Measurements from ENCODE around the gene APLN. TPM values are rescaled to one million over a fixed set of nuclear protein-coding genes. Genes with fewer than 3 reads are reported as not detected.

The APLN gene
- total RNA-seq, 1 donor from 2014 or later = 0.29 TPM

DNA sequence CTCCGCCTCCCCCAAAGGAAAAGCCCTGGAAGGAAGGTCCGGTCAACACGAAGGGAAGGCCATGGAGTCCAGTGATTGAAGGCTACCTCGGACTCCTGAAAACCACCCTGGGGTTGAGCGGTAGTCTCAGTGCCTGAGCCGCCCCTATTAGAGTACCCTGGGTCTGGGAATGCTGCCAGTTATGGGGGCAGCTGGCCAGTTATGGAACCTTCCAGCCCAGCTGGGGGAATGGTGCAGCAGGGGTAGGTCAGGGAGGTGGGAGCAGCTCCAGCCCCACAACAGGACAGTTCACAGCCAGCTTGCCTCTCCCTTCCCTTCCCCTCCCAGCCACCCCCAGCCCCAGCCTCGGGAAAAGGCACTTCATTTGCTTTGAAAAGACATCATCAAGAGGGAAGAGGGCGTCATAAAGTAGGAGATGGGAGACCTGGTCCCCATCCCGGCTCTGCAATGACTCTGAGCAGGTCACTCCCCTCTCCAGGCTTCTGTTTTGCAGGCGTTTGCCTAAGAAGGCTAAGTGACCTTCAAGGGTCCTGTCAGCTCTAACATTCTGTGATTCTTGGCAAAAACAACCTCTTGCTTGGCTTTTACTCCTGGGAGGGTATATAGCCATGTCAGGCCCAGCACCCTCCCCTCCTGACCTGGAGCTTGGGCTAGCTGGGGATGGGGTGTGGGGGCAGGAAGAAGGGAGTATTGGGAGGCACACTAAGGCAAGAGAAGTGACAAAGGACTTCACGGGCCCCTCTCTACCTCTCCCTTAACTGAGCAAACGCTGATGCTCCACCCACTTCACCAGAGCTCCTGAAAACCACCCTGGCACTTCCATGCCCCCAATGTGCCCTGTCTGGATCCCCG, 8.0 kb downstream of the APLN start:
- DNase-seq (ENCODE audit: low spot score in 2 of 2, unreplicated experiment in 2 of 2) = no peak
- no peaks in the 10 kb centered on the region for H3K36me3 Mint-ChIP-seq
- H3K4me1 Mint-ChIP-seq = no peaks in the 10 kb centered on the region
- no peak overlapping the region for H3K27ac Mint-ChIP-seq
- peaks cover 3% of the 10 kb centered on the region for H3K9me3 Mint-ChIP-seq
- TF ChIP-seq, protein P1, sequence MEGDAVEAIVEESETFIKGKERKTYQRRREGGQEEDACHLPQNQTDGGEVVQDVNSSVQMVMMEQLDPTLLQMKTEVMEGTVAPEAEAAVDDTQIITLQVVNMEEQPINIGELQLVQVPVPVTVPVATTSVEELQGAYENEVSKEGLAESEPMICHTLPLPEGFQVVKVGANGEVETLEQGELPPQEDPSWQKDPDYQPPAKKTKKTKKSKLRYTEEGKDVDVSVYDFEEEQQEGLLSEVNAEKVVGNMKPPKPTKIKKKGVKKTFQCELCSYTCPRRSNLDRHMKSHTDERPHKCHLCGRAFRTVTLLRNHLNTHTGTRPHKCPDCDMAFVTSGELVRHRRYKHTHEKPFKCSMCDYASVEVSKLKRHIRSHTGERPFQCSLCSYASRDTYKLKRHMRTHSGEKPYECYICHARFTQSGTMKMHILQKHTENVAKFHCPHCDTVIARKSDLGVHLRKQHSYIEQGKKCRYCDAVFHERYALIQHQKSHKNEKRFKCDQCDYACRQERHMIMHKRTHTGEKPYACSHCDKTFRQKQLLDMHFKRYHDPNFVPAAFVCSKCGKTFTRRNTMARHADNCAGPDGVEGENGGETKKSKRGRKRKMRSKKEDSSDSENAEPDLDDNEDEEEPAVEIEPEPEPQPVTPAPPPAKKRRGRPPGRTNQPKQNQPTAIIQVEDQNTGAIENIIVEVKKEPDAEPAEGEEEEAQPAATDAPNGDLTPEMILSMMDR (IDR thresholded peaks at IDR 0.05; ENCODE audit: unreplicated experiment) = no peak
- H3K4me3 Mint-ChIP-seq = no peak overlapping the region
- peaks cover 22% of the 10 kb centered on the region for H3K27me3 Mint-ChIP-seq (ENCODE audit: low read depth)

DNA sequence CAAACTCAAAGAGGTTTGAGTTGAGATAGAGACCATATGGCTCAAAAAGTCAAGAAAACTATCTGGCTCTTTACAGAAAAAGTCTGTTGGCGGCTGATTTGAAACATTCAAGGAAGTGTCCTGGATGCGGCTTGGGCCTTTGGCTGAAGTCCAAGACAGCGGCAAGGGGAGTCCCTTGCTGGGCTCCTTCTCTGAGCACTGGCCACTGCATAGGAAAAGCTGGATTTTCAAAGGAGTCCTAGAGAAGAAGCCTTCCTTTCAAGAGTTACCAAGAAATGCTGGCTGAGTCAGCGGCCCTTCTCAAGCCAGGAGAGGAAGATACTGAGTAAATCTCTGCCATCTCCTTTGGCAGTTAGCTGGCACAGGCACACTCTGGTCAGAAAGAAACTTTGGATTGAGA, 12.1 kb downstream of the APLN start:
- H3K27me3 Mint-ChIP-seq (ENCODE audit: low read depth) = no peaks in the 10 kb centered on the region
- no peak overlapping the region for H3K27ac Mint-ChIP-seq
- peaks cover 6% of the 10 kb centered on the region for H3K9me3 Mint-ChIP-seq
- no peaks in the 10 kb centered on the region for H3K36me3 Mint-ChIP-seq
- TF ChIP-seq, protein P1 (IDR thresholded peaks at IDR 0.05; ENCODE audit: unreplicated experiment) = no peak
- DNase-seq (ENCODE audit: low spot score in 2 of 2, unreplicated experiment in 2 of 2) = no peak
- no peak overlapping the region for H3K4me3 Mint-ChIP-seq
- H3K4me1 Mint-ChIP-seq = no peaks in the 10 kb centered on the region

DNA sequence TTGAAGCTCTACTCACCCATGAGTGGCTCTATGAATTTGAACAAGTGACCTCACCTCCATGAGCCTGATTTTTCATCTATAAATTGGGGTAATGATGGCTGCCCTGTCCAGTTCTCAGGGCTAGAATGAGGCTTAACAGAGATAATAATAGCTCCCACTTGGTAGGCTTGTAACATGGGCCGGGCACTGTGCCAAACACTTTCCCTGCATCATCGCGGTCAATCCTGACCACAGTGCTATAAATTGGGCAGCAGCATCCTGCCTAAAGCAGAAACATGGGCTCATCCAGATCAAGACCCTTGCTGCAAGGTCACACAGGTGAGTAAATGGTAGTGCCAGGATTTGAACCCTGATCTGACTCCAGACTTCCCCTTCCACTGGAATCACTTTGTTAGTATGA, 12.8 kb downstream of the APLN start:
- no peaks in the 10 kb centered on the region for H3K27me3 Mint-ChIP-seq (ENCODE audit: low read depth)
- H3K9me3 Mint-ChIP-seq = peaks cover 6% of the 10 kb centered on the region
- no peak for DNase-seq (ENCODE audit: low spot score in 2 of 2, unreplicated experiment in 2 of 2)
- no peaks in the 10 kb centered on the region for H3K36me3 Mint-ChIP-seq
- H3K4me3 Mint-ChIP-seq = no peak overlapping the region
- H3K27ac Mint-ChIP-seq = no peak overlapping the region
- H3K4me1 Mint-ChIP-seq = no peaks in the 10 kb centered on the region
- TF ChIP-seq, protein P1 (IDR thresholded peaks at IDR 0.05; ENCODE audit: unreplicated experiment) = no peak

DNA sequence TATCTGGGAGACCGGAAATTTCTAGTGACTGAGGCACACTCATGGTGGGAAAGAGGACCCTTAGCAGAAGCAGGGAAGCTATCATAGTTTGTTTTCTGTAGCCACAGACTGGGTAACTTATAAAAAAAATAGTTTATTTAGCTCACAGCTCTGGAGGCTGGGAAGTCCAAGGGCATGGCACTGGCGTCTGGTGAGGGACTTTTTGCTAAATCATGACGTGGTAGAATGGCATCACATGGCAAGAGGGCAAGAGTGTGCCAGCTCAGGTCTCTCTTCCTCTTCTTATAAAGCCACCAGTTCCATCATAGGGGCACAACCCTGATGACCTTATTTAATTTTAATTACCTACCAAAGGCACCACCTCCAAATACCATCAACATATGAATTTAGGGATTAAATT, 13.3 kb downstream of the APLN start:
- TF ChIP-seq, protein P1 (IDR thresholded peaks at IDR 0.05; ENCODE audit: unreplicated experiment) = no peak
- no peaks in the 10 kb centered on the region for H3K36me3 Mint-ChIP-seq
- no peak overlapping the region for H3K4me3 Mint-ChIP-seq
- DNase-seq (ENCODE audit: low spot score in 2 of 2, unreplicated experiment in 2 of 2) = no peak
- H3K4me1 Mint-ChIP-seq = no peaks in the 10 kb centered on the region
- peaks cover 6% of the 10 kb centered on the region for H3K9me3 Mint-ChIP-seq
- H3K27ac Mint-ChIP-seq = no peak overlapping the region
- no peaks in the 10 kb centered on the region for H3K27me3 Mint-ChIP-seq (ENCODE audit: low read depth)

DNA sequence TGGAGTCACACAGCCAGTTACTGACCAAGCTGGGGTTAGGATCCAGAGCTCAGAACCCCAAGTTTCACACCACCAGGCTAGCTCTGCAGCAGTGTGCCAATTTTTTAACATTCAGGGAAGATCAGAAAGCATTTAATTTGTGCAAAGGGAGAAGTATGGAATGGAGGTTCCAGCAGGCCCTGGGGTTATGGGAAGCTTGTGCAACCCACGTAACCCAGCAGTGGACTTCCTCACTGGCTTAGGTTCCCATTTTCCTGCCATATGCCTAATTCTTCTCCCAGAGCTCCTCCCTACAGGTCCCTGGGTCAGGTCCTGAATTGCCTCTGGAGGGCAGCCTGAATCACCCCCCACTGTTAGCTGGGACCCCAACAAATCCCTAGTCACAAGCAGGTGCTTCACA, 14.0 kb downstream of the APLN start:
- Mint-ChIP-seq H3K4me3 (no peak overlapping the region), H3K36me3 (no peaks in the 10 kb centered on the region)

More for the DNA sequence above, 14.0 kb downstream of the APLN start:
- Mint-ChIP-seq H3K27me3 (ENCODE audit: low read depth) (no peaks in the 10 kb centered on the region), H3K4me1 (no peaks in the 10 kb centered on the region), H3K27ac (no peak overlapping the region), H3K9me3 (peaks cover 6% of the 10 kb centered on the region)
- no peak for DNase-seq (ENCODE audit: low spot score in 2 of 2, unreplicated experiment in 2 of 2)
- TF ChIP-seq, protein P1 (IDR thresholded peaks at IDR 0.05; ENCODE audit: unreplicated experiment) = no peak
